PC-9 (cell line): ENCODE results near the gene P2RY8. TPM values are rescaled to one million over a fixed set of nuclear protein-coding genes. Genes with fewer than 3 reads are reported as not detected.

Experiments used
- BruUV-seq: library from RNA; stranded (reverse); fragments of 400-500 nt; replicated peaks from 2 replicates; lab custom pipeline; 2021; lab: Mats Ljungman, UMichigan
- CTCF ChIA-PET: fragments of 300-600 bp; sonication (Branson Sonifier 250); formaldehyde crosslinking; loops from one replicate; lab custom pipeline; 2022; ENCODE audit warnings: antibody characterized with exemption; lab: Charles Lee
- POLR2A ChIA-PET: fragments of 300-600 bp; sonication (Branson Sonifier 250); formaldehyde crosslinking; loops from one replicate; lab custom pipeline; 2022; ENCODE audit warnings: antibody characterized with exemption; ENCODE audit not compliant: unreplicated experiment; lab: Charles Lee
- DNase-seq, 2 experiments: peaks; one replicate each; pipeline versions ENCODE4 v3.0.0 to v3.0.0-alpha.2; 2015 to 2022; ENCODE audit warnings: mixed read lengths in 1 of 2
- H2AFZ ChIP-seq: fragments of 200-600 bp; sonication (generic); 2 replicates; pipeline ENCODE4 v1.8.1; 2017; ENCODE audit warnings: antibody characterized with exemption
- H3F3A ChIP-seq: fragments of 200-600 bp; sonication (generic); 2 replicates; pipeline ENCODE4 v1.8.1; 2017; ENCODE audit warnings: antibody characterized with exemption, mild to moderate bottlenecking, low read depth; ENCODE audit not compliant: insufficient read depth
- H3K27ac ChIP-seq: fragments of 200-600 bp; sonication (generic); 2 replicates; pipeline ENCODE4 v1.6.1; 2016; ENCODE audit warnings: mixed run types
- H3K27me3 ChIP-seq: fragments of 200-600 bp; sonication (generic); 2 replicates; pipeline ENCODE4 v1.6.1; 2016; ENCODE audit warnings: low read depth, mixed run types; ENCODE audit not compliant: insufficient read depth
- H3K36me3 ChIP-seq: fragments of 200-600 bp; sonication (generic); 2 replicates; pipeline ENCODE4 v1.6.1; 2016; ENCODE audit warnings: low read depth, mixed run types
- H3K4me1 ChIP-seq: fragments of 200-600 bp; sonication (generic); replicated peaks from 2 replicates; pipeline ENCODE4 v1.6.1; 2016; ENCODE audit warnings: mixed run types; ENCODE audit not compliant: insufficient read depth
- H3K4me2 ChIP-seq: fragments of 200-600 bp; sonication (generic); 2 replicates; pipeline ENCODE4 v1.6.1; 2017; ENCODE audit warnings: mixed run types
- H3K4me3 ChIP-seq: fragments of 200-600 bp; sonication (generic); 2 replicates; pipeline ENCODE4 v1.6.1; 2016; ENCODE audit warnings: mixed run types
- H3K79me2 ChIP-seq: fragments of 200-600 bp; sonication (generic); 2 replicates; pipeline ENCODE4 v1.6.1; 2017; ENCODE audit warnings: low read depth, mixed run types
- H3K9me2 ChIP-seq: fragments of 200-600 bp; sonication (generic); 2 replicates; pipeline ENCODE4 v1.8.1; 2017; ENCODE audit warnings: mild to moderate bottlenecking; ENCODE audit not compliant: insufficient read depth
- H3K9me3 ChIP-seq: fragments of 200-600 bp; sonication (generic); 2 replicates; pipeline ENCODE4 v1.8.1; 2016; ENCODE audit warnings: low read depth; ENCODE audit not compliant: insufficient read depth
- H4K20me1 ChIP-seq: fragments of 200-600 bp; sonication (generic); 2 replicates; pipeline ENCODE4 v1.8.1; 2017; ENCODE audit not compliant: insufficient read depth
- EZH2 ChIP-seq: fragments of 200-600 bp; sonication (generic); IDR thresholded peaks from 2 replicates; pipeline ENCODE4 v1.8.0; 2017; ENCODE audit warnings: antibody characterized with exemption, low read depth
- intact Hi-C: fragments of 100-400 bp; cut with micrococcal nuclease; formaldehyde crosslinking; loops from one replicate; pipeline ENCODE4 v1.10.0; 2022; ENCODE audit not compliant: unreplicated experiment
- total RNA-seq: library from RNA; stranded (reverse); gene quantifications from 2 replicates; pipeline ENCODE4 v1.2.3, GENCODE V29; 2021
- TF ChIP-seq, protein P1 (sequence below): fragments of 200-600 bp; sonication (generic); conservative IDR thresholded peaks from 2 replicates; pipeline ENCODE4 v1.6.1; 2017; ENCODE audit warnings: mixed run types, antibody characterized with exemption, mild to moderate bottlenecking, moderate library complexity

P2RY8 gene
- total RNA-seq, 1 experiment from 2014 or later, result not detected

DNA sequence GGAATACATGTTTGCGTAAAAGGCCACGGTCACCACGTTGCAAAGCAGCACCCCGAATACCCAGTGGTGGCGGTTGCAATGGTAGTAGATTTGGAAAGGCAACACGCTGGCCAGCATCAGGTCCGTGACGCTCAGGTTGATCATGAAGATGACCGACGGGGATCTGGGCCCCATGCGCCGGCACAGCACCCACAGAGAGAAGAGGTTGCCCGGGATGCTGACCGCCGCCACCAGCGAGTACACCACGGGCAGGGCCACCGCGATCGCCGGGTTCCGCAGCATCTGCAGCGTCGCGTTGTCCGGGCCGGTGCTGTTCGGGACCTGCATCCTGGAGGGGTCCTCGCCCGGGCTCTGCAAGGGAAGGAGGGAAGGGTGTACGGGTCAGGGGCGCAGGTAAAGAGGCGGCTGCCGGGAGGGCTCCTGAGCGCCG, 70.7 kb downstream of the P2RY8 start:
- Histone ChIP-seq H2AFZ (no peak overlapping the region), H4K20me1 (no peaks in the 10 kb centered on the region), H3K4me2 (no peak overlapping the region), H3K36me3 (no peaks in the 10 kb centered on the region), H3K27ac (no peak overlapping the region), H3F3A (peaks cover 9% of the 10 kb centered on the region; the same call in 1 of the 2 replicates), H3K9me2 (no peaks in the 10 kb centered on the region), H3K79me2 (no peaks in the 10 kb centered on the region), H3K4me1 (peaks cover 8% of the 10 kb centered on the region; the same call in 1 of the 2 replicates), H3K27me3 (peaks cover 57% of the 10 kb centered on the region), H3K9me3 (no peaks in the 10 kb centered on the region), H3K4me3 (no peak overlapping the region)
- no peak for DNase-seq
- no TSS peak for BruUV-seq
- TF ChIP-seq EZH2, result no peak
- TF ChIP-seq, protein P1, sequence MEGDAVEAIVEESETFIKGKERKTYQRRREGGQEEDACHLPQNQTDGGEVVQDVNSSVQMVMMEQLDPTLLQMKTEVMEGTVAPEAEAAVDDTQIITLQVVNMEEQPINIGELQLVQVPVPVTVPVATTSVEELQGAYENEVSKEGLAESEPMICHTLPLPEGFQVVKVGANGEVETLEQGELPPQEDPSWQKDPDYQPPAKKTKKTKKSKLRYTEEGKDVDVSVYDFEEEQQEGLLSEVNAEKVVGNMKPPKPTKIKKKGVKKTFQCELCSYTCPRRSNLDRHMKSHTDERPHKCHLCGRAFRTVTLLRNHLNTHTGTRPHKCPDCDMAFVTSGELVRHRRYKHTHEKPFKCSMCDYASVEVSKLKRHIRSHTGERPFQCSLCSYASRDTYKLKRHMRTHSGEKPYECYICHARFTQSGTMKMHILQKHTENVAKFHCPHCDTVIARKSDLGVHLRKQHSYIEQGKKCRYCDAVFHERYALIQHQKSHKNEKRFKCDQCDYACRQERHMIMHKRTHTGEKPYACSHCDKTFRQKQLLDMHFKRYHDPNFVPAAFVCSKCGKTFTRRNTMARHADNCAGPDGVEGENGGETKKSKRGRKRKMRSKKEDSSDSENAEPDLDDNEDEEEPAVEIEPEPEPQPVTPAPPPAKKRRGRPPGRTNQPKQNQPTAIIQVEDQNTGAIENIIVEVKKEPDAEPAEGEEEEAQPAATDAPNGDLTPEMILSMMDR, result no peak
- CTCF ChIA-PET, result no interaction called here
- POLR2A ChIA-PET, result no interaction called here
- intact Hi-C loops, result no loop called here

DNA sequence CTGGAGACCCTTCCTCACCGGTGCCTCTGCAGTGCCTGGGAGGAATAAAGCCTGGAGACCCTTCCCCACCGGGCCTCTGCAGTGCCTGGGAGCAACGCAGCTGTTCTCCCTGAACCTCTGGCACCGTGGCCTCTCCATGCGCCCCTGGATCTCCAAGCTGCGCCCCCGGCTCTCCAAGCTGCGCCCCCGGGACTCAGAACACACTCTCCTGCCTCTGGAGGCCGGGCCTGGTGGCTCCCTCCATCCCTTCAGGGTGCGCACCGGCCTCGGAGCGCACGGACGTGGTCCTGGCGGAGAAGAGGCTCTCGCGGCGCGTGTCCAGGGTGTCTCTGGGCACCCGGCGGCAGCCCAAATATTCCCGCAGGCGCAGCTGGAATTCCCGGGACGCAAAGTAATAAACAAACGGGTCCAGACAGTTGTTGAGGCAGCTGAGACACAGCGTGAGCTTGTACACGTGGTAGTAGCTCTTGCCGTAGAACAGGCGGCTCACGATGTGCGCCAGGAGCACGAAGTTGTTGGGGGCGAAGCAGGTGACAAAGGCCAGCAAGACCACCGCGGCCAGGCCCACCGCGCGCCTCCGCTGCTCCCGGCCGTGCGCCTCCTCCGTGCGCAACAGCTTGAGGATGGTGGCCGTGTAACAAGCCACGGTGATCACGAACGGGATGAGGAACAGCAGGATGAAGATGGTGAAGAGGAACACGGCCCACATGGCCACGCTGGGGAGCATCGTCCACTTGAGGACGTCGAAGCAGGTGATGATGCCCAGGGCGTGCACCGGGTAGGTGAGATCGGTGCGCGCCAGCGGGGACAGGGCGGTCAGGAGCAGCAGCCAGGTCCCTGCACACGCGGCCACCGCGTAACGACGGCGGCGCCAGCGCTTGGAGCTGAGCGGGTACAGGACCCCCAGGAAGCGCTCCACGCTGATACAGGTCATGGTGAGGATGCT, 71.4 kb downstream of the P2RY8 start:
- Histone ChIP-seq H3K4me3 (no peak overlapping the region), H4K20me1 (no peaks in the 10 kb centered on the region), H2AFZ (no peak overlapping the region), H3K79me2 (no peaks in the 10 kb centered on the region), H3K4me1 (peaks cover 8% of the 10 kb centered on the region; the same call in 1 of the 2 replicates), H3K27me3 (peaks cover 56% of the 10 kb centered on the region), H3K9me3 (no peaks in the 10 kb centered on the region), H3K36me3 (no peaks in the 10 kb centered on the region), H3K27ac (no peak overlapping the region), H3F3A (peaks cover 9% of the 10 kb centered on the region; the same call in 1 of the 2 replicates), H3K4me2 (no peak overlapping the region), H3K9me2 (no peaks in the 10 kb centered on the region)
- no peak for DNase-seq
- no TSS peak for BruUV-seq
- no peak for TF ChIP-seq EZH2
- TF ChIP-seq, protein P1, result no peak
- ChIA-PET POLR2A (no interaction called here), CTCF (no interaction called here)
- intact Hi-C loops, result no loop called here

DNA sequence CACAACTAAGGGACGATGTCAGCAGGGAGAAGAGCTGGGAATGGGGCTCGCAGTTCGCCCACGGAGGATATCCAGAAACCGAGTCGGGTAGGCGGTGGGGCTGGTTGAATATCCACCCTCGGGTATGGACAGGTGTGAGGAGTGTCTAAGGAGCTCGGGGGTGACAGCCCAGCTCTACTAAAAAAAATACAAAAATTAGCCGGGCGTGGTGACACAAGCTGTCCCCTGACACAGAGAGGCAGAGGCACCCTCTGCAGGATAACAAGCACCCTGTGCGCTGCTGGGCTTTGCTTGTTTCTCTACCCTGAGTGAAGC, 72.1 kb downstream of the P2RY8 start:
- H4K20me1 ChIP-seq, result no peaks in the 10 kb centered on the region
- H2AFZ ChIP-seq, result no peak overlapping the region
- H3K79me2 ChIP-seq, result no peaks in the 10 kb centered on the region
- peaks cover 51% of the 10 kb centered on the region for H3K27me3 ChIP-seq
- no peak overlapping the region for H3K27ac ChIP-seq
- POLR2A ChIA-PET, result no interaction called here
- TF ChIP-seq, protein P1, result no peak
- TF ChIP-seq EZH2, result no peak
- H3K4me3 ChIP-seq, result no peak overlapping the region
- CTCF ChIA-PET, result no interaction called here
- H3K4me1 ChIP-seq, result peaks cover 8% of the 10 kb centered on the region; the same call in 1 of the 2 replicates
- H3K9me2 ChIP-seq, result no peaks in the 10 kb centered on the region
- intact Hi-C loops, result no loop called here
- BruUV-seq, result no TSS peak
- H3K9me3 ChIP-seq, result no peaks in the 10 kb centered on the region
- H3K4me2 ChIP-seq, result no peak overlapping the region
- peaks cover 9% of the 10 kb centered on the region; the same call in 1 of the 2 replicates for H3F3A ChIP-seq
- no peaks in the 10 kb centered on the region for H3K36me3 ChIP-seq
- DNase-seq, result no peak
